ENCODE results near the gene XAGE3. TPM values are rescaled to one million over a fixed set of nuclear protein-coding genes. Genes with fewer than 3 reads are reported as not detected.
A peak's percentile ranks its signal among the peaks of the same experiment; 100 is the strongest.
"Not testable (repeated sequence)": the region's sequence is repeated elsewhere in the genome, so short reads cannot be mapped to it uniquely, and the experiment has no call there.

Gene XAGE3
- total and polyA plus RNA-seq, 8 donors = not detected

- intact Hi-C loops (cut with DNase I); FAIRE-seq; ATAC-seq; DNase-seq; H3K36me3 ChIP-seq; H3K9me3 ChIP-seq; H3K4me3 ChIP-seq; H3K27me3 ChIP-seq; H3K4me1 ChIP-seq; H3K27ac ChIP-seq: not testable (repeated sequence)
- WGBS, 2 donors = no CpG with 5 or more reads among the region's 9 CpGs
Observed at GRCh38 chrX:52888090-52888489, 20.2 kb upstream of the XAGE3 start.

DNA sequence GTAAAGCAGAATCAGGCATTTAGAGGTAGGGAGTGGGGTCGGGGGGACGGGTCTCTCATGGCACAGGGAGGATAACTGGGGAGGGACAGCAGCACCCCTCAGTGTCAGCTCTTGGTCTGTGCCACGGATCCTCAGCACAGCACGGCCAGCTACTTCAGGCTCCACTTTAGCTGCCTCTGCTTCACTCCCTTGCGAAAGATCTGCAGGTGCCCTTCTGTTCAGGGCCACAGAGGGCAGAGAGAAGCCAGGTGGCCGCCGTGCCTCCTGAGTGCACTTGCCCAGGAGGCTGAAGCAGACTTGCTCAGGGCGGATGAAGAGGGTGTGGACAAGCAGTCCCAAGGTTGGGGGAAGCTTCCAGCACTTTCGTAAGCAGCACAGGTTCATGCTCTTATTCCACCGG, 19.6 kb upstream of the XAGE3 start:
- ATAC-seq; H3K4me1 ChIP-seq; H3K4me3 ChIP-seq; H3K27me3 ChIP-seq; intact Hi-C loops (cut with DNase I); DNase-seq; H3K27ac ChIP-seq; H3K9me3 ChIP-seq; FAIRE-seq; H3K36me3 ChIP-seq: not testable (repeated sequence)
- no CpG with 5 or more reads among the region's 10 CpGs for WGBS, 2 donors

- FAIRE-seq; H3K4me3 ChIP-seq; H3K27ac ChIP-seq; H3K4me1 ChIP-seq; ATAC-seq; DNase-seq; H3K36me3 ChIP-seq; H3K9me3 ChIP-seq; intact Hi-C loops (cut with DNase I): not testable (repeated sequence)
- peaks cover 0 to 13% (median 0%) of the 10 kb centered on the region in 4 donors for H3K27me3 ChIP-seq
- 42 to 51% methylated on average over 6 of the region's 6 CpGs for WGBS, 2 donors
Observed at GRCh38 chrX:52876386-52876785, 8.5 kb upstream of the XAGE3 start.

- H3K4me1 ChIP-seq; H3K36me3 ChIP-seq; H3K9me3 ChIP-seq; ATAC-seq; H3K4me3 ChIP-seq; H3K27ac ChIP-seq; FAIRE-seq; DNase-seq; intact Hi-C loops (cut with DNase I): not testable (repeated sequence)
- 79 to 91% methylated on average over 8 to 10 of the region's 10 CpGs for WGBS, 2 donors
- H3K27me3 ChIP-seq = peaks cover 0 to 13% (median 0%) of the 10 kb centered on the region in 4 donors
Observed at GRCh38 chrX:52875436-52875835, 7.6 kb upstream of the XAGE3 start.

DNA sequence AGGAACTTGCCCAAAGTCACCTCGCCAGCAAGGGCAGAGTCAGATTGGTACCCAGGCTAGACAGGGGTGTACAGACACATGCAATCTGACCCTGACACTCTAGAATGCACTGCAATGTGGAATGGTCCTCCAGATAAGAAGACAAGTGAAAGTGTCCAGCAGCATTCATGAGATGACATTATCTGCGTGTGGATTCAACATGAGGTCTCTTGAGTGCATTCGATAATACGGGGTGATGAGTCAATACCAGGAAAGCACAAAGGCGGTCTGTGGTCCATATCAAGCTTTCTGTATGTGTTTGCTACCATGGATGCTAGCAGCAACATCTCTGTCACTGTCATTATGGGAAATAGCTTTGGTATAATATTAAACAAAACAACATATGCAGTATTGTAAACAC, 6.8 kb upstream of the XAGE3 start:
- FAIRE-seq = no peak

DNA sequence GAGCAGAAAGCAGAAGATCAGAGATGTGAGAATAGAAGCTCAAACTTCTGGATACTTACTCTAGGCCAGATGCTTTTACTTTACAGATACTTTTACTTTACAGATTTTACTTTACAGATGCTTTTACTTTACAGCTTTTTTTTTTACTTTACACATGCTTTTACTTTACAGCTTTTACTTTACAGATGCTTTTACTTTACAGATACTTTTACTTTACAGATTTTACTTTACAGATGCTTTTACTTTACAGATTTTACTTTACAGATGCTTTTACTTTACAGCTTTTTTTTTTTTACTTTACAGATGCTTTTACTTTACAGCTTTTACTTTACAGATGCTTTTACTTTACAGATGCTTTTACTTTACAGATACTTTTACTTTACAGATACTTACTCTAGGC, 5.9 kb upstream of the XAGE3 start:
- ATAC-seq = not testable (repeated sequence)
- H3K27me3 ChIP-seq = peaks cover 0 to 13% (median 0%) of the 10 kb centered on the region in 4 donors

More for the DNA sequence above, 6.8 kb upstream of the XAGE3 start:
- no peak for TF ChIP-seq CTCF (IDR thresholded peaks at IDR 0.05)
- Histone ChIP-seq H3K4me1 (no peaks in the 10 kb centered on the region), H3K4me3 (no peak overlapping the region), H3K36me3 (no peaks in the 10 kb centered on the region), H3K27ac (no peak overlapping the region), H3K9me3 (no peaks in the 10 kb centered on the region), H3K27me3 (peaks cover 0 to 13% (median 0%) of the 10 kb centered on the region in 4 donors)
- no peak for ATAC-seq
- intact Hi-C loops (cut with DNase I) = no loop called here
- DNase-seq = no peak
- 70 to 78% methylated on average over 5 of the region's 5 CpGs for WGBS, 2 donors

DNA sequence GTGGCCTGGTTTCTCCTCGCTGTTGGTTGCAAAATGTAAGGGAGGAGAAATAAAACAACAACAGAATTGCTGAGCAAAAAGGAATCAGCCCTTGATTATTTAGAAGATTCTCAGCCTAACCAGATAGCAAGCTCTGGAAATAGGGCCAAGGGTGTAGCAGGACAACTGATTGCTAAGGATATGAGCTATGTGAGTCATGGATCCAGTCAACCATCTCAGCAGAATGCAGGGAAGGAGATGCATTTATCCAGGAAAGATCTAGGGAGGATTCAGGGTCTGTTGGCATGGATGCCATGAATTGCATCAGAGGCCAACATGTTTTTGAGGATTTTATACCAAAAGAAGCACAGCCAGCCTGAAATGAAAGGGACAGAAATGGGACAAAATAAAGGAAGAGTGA, 2.2 kb upstream of the XAGE3 start:
- no peak for FAIRE-seq
- H3K36me3 ChIP-seq = no peaks in the 10 kb centered on the region
- 60 to 81% methylated on average over 1 of the region's 1 CpG for WGBS, 2 donors

More for the DNA sequence above, 5.9 kb upstream of the XAGE3 start:
- DNase-seq; H3K4me3 ChIP-seq; H3K4me1 ChIP-seq; H3K9me3 ChIP-seq; H3K36me3 ChIP-seq; intact Hi-C loops (cut with DNase I); H3K27ac ChIP-seq: not testable (repeated sequence)
- peak; percentile 98 for FAIRE-seq

More for the DNA sequence above, 2.2 kb upstream of the XAGE3 start:
- Histone ChIP-seq H3K4me3 (no peak overlapping the region), H3K27me3 (no peaks in the 10 kb centered on the region), H3K4me1 (peaks cover 0 to 3% (median 0%) of the 10 kb centered on the region in 3 donors), H3K9me3 (no peaks in the 10 kb centered on the region), H3K27ac (no peak overlapping the region)
- ATAC-seq = no peak
- intact Hi-C loops (cut with DNase I) = no loop called here
- DNase-seq = no peak
- TF ChIP-seq CTCF (IDR thresholded peaks at IDR 0.05) = no peak

Measured in pancreas (tissue), 10 donors.